Small intestine (tissue), 7 donors: Measurements from ENCODE around the gene DAZAP1. TPM values are rescaled to one million over a fixed set of nuclear protein-coding genes. Genes with fewer than 3 reads are reported as not detected.
"Not testable (repeated sequence)": the region's sequence is repeated elsewhere in the genome, so short reads cannot be mapped to it uniquely, and the experiment has no call there.

Experiments used
- DNase-seq, 2 donors: peaks; one replicate each; pipeline versions ENCODE4 v3.0.0 to v3.0.0-alpha.2; 2013
- FAIRE-seq: peaks from 2 replicates; lab custom pipeline; 2012; peaks lifted over from hg19 to GRCh38; lab: Jason Lieb, UNC
- H3K27ac ChIP-seq, 3 donors: one replicate each; pipeline ENCODE4 v1.5.1; 2013; ENCODE audit warnings: low read length in 2 of 3, mild to moderate bottlenecking in 2 of 3, control low read depth in 1 of 3, inconsistent platforms in 1 of 3, low read depth in 1 of 3, moderate library complexity in 1 of 3
- H3K27me3 ChIP-seq, 3 donors: one replicate each; pipeline ENCODE4 v1.6.1; 2013; ENCODE audit warnings: low read length in 3 of 3, inconsistent platforms in 1 of 3; ENCODE audit not compliant: control insufficient read depth in 3 of 3, insufficient read depth in 3 of 3
- H3K36me3 ChIP-seq, 3 donors: one replicate each; pipeline ENCODE4 v1.6.1; 2013; ENCODE audit warnings: low read length in 3 of 3, inconsistent platforms in 1 of 3, low read depth in 1 of 3, mild to moderate bottlenecking in 1 of 3, moderate library complexity in 1 of 3; ENCODE audit not compliant: control insufficient read depth in 3 of 3, insufficient read depth in 2 of 3
- H3K4me1 ChIP-seq, 3 donors: one replicate each; pipeline ENCODE4 v1.6.1; 2013; ENCODE audit warnings: low read length in 2 of 3, inconsistent platforms in 1 of 3, low read depth in 1 of 3, mild to moderate bottlenecking in 1 of 3, moderate library complexity in 1 of 3; ENCODE audit not compliant: control insufficient read depth in 3 of 3, insufficient read depth in 2 of 3
- H3K4me3 ChIP-seq, 3 donors: one replicate each; pipeline ENCODE4 v1.5.1; 2013; ENCODE audit warnings: low read length in 3 of 3, control low read depth in 1 of 3, inconsistent platforms in 1 of 3, low read depth in 1 of 3, mild to moderate bottlenecking in 1 of 3, moderate library complexity in 1 of 3
- H3K9me3 ChIP-seq, 2 donors: one replicate each; pipeline ENCODE4 v1.6.1; 2013; ENCODE audit warnings: low read depth in 1 of 2, low read length in 1 of 2; ENCODE audit not compliant: control insufficient read depth in 2 of 2, insufficient read depth in 1 of 2
- WGBS, 3 donors: extraction: QIAGEN DNeasy Blood & Tissue Kit; methylation state at CpG; one replicate each; pipeline ENCODE4 v1.1.7; 2013; 5-methylcytosine and 5-hydroxymethylcytosine counted together
- polyA plus RNA-seq, 4 donors: library from polyadenylated mRNA; stranded (reverse) in 3 of 4; unstranded in 1 of 4; fragments of 200-250 nt in 3 of 4; fragments of 120-200 nt in 1 of 4; gene quantifications; one replicate each; pipeline versions ENCODE4 v1.2.1 to v1.2.3, GENCODE V29; 2013
- donor health status: healthy with polysubstance abuse.
- donor health status: control.
- donor health status: control.
- donor health status: Bipolar disorder and iron deficiency.
- donor health status: healthy.

DAZAP1 gene
- polyA plus RNA-seq, 4 donors: 60.2 to 124 (median 80.5) TPM

GRCh38 chr19:1472231-1473084 lies 65.1 kb downstream of the DAZAP1 start:
- FAIRE-seq (no peak), DNase-seq (no peak)
- no peak overlapping the region for H3K4me3 ChIP-seq
- peaks cover 22 to 51% (median 25%) of the 10 kb centered on the region in 3 donors for H3K27me3 ChIP-seq
- peaks cover 8 to 38% (median 8%) of the 10 kb centered on the region in 3 donors for H3K4me1 ChIP-seq
- H3K9me3 ChIP-seq: no peaks in the 10 kb centered on the region
- peaks cover 0 to 37% (median 5%) of the 10 kb centered on the region in 3 donors for H3K36me3 ChIP-seq
- no peak overlapping the region for H3K27ac ChIP-seq
- whole genome bisulfite sequencing, 3 donors: 33 to 50% (median 47%) methylated on average over 41 to 44 of the region's 44 CpGs

- FAIRE-seq: no peak
- WGBS, 3 donors: 67 to 74% (median 73%) methylated on average over 20 of the region's 20 CpGs
- peaks cover 0 to 38% (median 5%) of the 10 kb centered on the region in 3 donors for H3K36me3 ChIP-seq
- H3K9me3 ChIP-seq: no peaks in the 10 kb centered on the region
- no peak overlapping the region for H3K27ac ChIP-seq
- no peak overlapping the region for H3K4me3 ChIP-seq
- H3K4me1 ChIP-seq: peaks cover 4 to 36% (median 8%) of the 10 kb centered on the region in 3 donors
- DNase-seq: no peak
- H3K27me3 ChIP-seq: peaks cover 16 to 45% (median 16%) of the 10 kb centered on the region in 3 donors
Observed at GRCh38 chr19:1473085-1473851, 65.9 kb downstream of the DAZAP1 start.

GRCh38 chr19:1474011-1474764 lies 66.8 kb downstream of the DAZAP1 start:
- Histone ChIP-seq H3K27ac (no peak overlapping the region), H3K4me3 (no peak overlapping the region), H3K36me3 (peaks cover 0 to 38% (median 5%) of the 10 kb centered on the region in 3 donors), H3K9me3 (no peaks in the 10 kb centered on the region), H3K4me1 (peaks cover 0 to 30% (median 6%) of the 10 kb centered on the region in 3 donors), H3K27me3 (peaks cover 11 to 38% (median 12%) of the 10 kb centered on the region in 3 donors)
- DNase-seq: no peak
- no peak for FAIRE-seq
- 77 to 81% (median 79%) methylated on average over 31 of the region's 31 CpGs for WGBS, 3 donors

GRCh38 chr19:1474765-1475351 lies 67.5 kb downstream of the DAZAP1 start:
- H3K4me3 ChIP-seq: no peak overlapping the region
- peaks cover 5 to 36% (median 9%) of the 10 kb centered on the region in 3 donors for H3K27me3 ChIP-seq
- DNase-seq (peak in 1 of 2 donors; percentile 1), FAIRE-seq (no peak)
- WGBS, 3 donors: 90 to 93% (median 91%) methylated on average over 26 of the region's 26 CpGs
- no peak overlapping the region for H3K27ac ChIP-seq
- peaks cover 0 to 38% (median 5%) of the 10 kb centered on the region in 3 donors for H3K36me3 ChIP-seq
- H3K4me1 ChIP-seq: peaks cover 0 to 31% (median 6%) of the 10 kb centered on the region in 3 donors
- H3K9me3 ChIP-seq: no peaks in the 10 kb centered on the region

GRCh38 chr19:1475751-1476437 lies 68.5 kb downstream of the DAZAP1 start:
- no peak for FAIRE-seq
- no peak overlapping the region for H3K27ac ChIP-seq
- peaks cover 0 to 23% (median 3%) of the 10 kb centered on the region in 3 donors for H3K4me1 ChIP-seq
- H3K27me3 ChIP-seq: peaks cover 4 to 26% (median 5%) of the 10 kb centered on the region in 3 donors
- WGBS, 3 donors: 92 to 94% (median 93%) methylated on average over 30 to 31 of the region's 31 CpGs
- H3K9me3 ChIP-seq: no peaks in the 10 kb centered on the region
- peaks cover 0 to 38% (median 5%) of the 10 kb centered on the region in 3 donors for H3K36me3 ChIP-seq
- DNase-seq: no peak
- H3K4me3 ChIP-seq: no peak overlapping the region

- not testable (repeated sequence) for H3K27ac ChIP-seq, H3K4me3 ChIP-seq, H3K9me3 ChIP-seq, DNase-seq, FAIRE-seq
- Histone ChIP-seq H3K4me1 (peaks cover 0 to 11% (median 0%) of the 10 kb centered on the region in 3 donors), H3K27me3 (peaks cover 0 to 15% (median 0%) of the 10 kb centered on the region in 3 donors), H3K36me3 (peaks cover 0 to 38% (median 5%) of the 10 kb centered on the region in 3 donors)
- whole genome bisulfite sequencing, 3 donors: 83 to 93% (median 89%) methylated on average over 9 of the region's 9 CpGs
Observed at GRCh38 chr19:1477056-1477455, 69.7 kb downstream of the DAZAP1 start.

- peaks cover 0 to 32% (median 5%) of the 10 kb centered on the region in 3 donors for H3K36me3 ChIP-seq
- DNase-seq: peak; percentile 95 to 97
- H3K4me1 ChIP-seq: peaks cover 0 to 4% (median 0%) of the 10 kb centered on the region in 3 donors
- no peaks in the 10 kb centered on the region for H3K9me3 ChIP-seq
- H3K27ac ChIP-seq: peak within 1 kb of the TSS; percentile 56 to 92 (median 80)
- no peak for FAIRE-seq
- H3K27me3 ChIP-seq: no peaks in the 10 kb centered on the region
- H3K4me3 ChIP-seq: peak within 1 kb of the TSS; percentile 85 to 99 (median 92)
- WGBS, 3 donors: 0 to 1% (median 1%) methylated on average over 60 to 71 of the region's 71 CpGs
Observed at GRCh38 chr19:1478934-1479707, 71.7 kb downstream of the DAZAP1 start, which contains the start of gene C19orf25. TSS of gene C19orf25 (minus strand) at chr19:1479215. CDS start at chr19:1478903, 312 bp downstream.
